GM13977 (cell line): Measurements from ENCODE around the gene LRP1B.

ENCODE experiments used
- DNase-seq: peaks from one replicate; pipeline ENCODE4 v3.0.0; 2012; ENCODE audit warnings: low spot score
- CTCF ChIP-seq: IDR thresholded peaks from 2 replicates; pipeline ENCODE4 v1.5.1; 2012; ENCODE audit warnings: mild to moderate bottlenecking, control low read depth; ENCODE audit not compliant: insufficient read depth; ENCODE audit errors: extremely low read depth, missing control alignments
- in situ Hi-C: fragments of 300-500 bp; cut with MboI; formaldehyde crosslinking; loops from one replicate; pipeline ENCODE4 v1.12.0; 2022; ENCODE audit warnings: low sequenced_read_pairs, low pct_unique_long_range_greater_than_20kb, mixed read lengths, inconsistent platforms; ENCODE audit not compliant: unreplicated experiment

Gene LRP1B

GRCh38 chr2:140596447-140596846, 1534.4 kb downstream of the LRP1B start:
- in situ Hi-C loops, result no loop called here
- no peak for TF ChIP-seq CTCF
- DNase-seq, result no peak

- no peak for TF ChIP-seq CTCF
- in situ Hi-C loops, result no loop called here
- DNase-seq, result no peak
Observed at GRCh38 chr2:140595107-140595506, 1535.7 kb downstream of the LRP1B start.

DNA sequence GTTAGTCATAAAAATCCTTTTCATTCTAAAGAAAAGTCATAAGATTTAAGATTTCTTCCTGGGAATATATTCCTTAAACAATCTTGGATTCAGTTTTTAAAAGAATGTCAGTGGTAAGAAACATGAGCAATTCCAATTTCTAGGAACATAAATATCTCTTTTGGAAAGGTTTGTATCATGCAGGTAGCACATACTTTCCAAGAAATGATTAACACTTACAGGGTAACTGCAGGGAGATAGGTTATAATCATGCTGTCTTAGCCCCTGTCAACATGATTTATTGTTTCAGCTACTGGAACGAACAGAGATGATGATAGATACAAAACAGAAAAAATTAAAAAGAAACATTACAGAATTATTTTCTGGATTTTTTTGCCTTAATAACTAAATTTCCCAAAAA, 1537.7 kb downstream of the LRP1B start:
- no peak for DNase-seq
- TF ChIP-seq CTCF, result no peak
- in situ Hi-C loops, result no loop called here

- in situ Hi-C loops, result no loop called here
- TF ChIP-seq CTCF, result no peak
- DNase-seq, result no peak
Observed at GRCh38 chr2:140589696-140590095, 1541.1 kb downstream of the LRP1B start.

GRCh38 chr2:140589273-140589672, 1541.5 kb downstream of the LRP1B start:
- TF ChIP-seq CTCF, result no peak
- DNase-seq, result no peak
- in situ Hi-C loops, result no loop called here

DNA sequence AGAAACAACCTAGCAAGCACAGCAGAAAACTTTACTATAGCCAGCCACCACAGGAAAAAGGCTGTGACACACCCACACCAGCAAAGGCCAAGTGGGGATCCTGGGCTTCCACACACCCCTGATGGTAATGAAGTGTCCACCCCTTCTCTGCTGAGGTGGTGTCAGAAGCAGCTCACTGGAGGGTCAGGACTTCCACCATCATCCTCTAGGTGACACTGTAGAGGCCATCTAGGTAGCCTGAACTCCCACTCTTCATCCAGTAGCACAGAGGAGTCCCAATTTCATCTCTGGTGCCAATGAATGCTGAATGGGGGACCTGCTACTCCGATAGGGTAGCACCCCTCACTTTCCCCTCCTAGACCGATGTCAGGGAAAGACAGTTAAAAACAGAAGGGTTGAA, 1544.4 kb downstream of the LRP1B start:
- in situ Hi-C loops, result no loop called here
- TF ChIP-seq CTCF, result peak; percentile 67
- DNase-seq, result peak; percentile 22

GRCh38 chr2:140585016-140585415, 1545.8 kb downstream of the LRP1B start:
- no peak for TF ChIP-seq CTCF
- in situ Hi-C loops, result no loop called here
- no peak for DNase-seq
